HEK293 (cell line): Measurements from ENCODE around the gene FAM180A.

Source experiments
- EGR2 ChIP-seq: fragments of 450-650 bp; formaldehyde crosslinking; IDR thresholded peaks from 2 replicates; pipeline ENCODE4 v1.5.1; 2016; ENCODE audit warnings: low read depth, missing biosample characterization, missing genetic modification characterization
- FEZF1 ChIP-seq: fragments of 450-650 bp; formaldehyde crosslinking; IDR thresholded peaks from 2 replicates; pipeline ENCODE4 v1.5.1; 2016; ENCODE audit warnings: missing biosample characterization, missing genetic modification characterization
- GLIS1 ChIP-seq: fragments of 450-650 bp; formaldehyde crosslinking; IDR thresholded peaks from 2 replicates; pipeline ENCODE4 v1.5.1; 2016; ENCODE audit warnings: missing biosample characterization, missing genetic modification characterization
- MEIS1 ChIP-seq: sonication (generic); formaldehyde crosslinking; IDR thresholded peaks from 2 replicates; pipeline ENCODE4 v1.8.1; 2022; ENCODE audit warnings: missing genetic modification reagents, mild to moderate bottlenecking, borderline replicate concordance
- OVOL3 ChIP-seq: fragments of 450-650 bp; formaldehyde crosslinking; IDR thresholded peaks from 2 replicates; pipeline ENCODE4 v1.5.1; 2016; ENCODE audit warnings: missing biosample characterization, missing genetic modification characterization
- SCRT1 ChIP-seq: fragments of 450-650 bp; formaldehyde crosslinking; IDR thresholded peaks from 2 replicates; pipeline ENCODE4 v1.5.1; 2016; ENCODE audit warnings: missing biosample characterization, missing genetic modification characterization, borderline replicate concordance
- WT1 ChIP-seq: fragments of 450-650 bp; formaldehyde crosslinking; IDR thresholded peaks from 2 replicates; pipeline ENCODE4 v1.5.1; 2016; ENCODE audit warnings: missing biosample characterization, missing genetic modification characterization
- ZBTB17 ChIP-seq: fragments of 450-650 bp; formaldehyde crosslinking; IDR thresholded peaks from 2 replicates; pipeline ENCODE4 v1.5.1; 2016; ENCODE audit warnings: missing biosample characterization, missing genetic modification characterization
- ZBTB44 ChIP-seq: fragments of 450-650 bp; IDR thresholded peaks from 2 replicates; pipeline ENCODE4 v1.5.1; 2018; ENCODE audit warnings: missing biosample characterization, mild to moderate bottlenecking, missing genetic modification characterization
- ZBTB48 ChIP-seq: fragments of 450-650 bp; formaldehyde crosslinking; IDR thresholded peaks from 2 replicates; pipeline ENCODE4 v1.5.1; 2016; ENCODE audit warnings: missing biosample characterization, missing genetic modification characterization
- ZBTB8A ChIP-seq: fragments of 450-650 bp; formaldehyde crosslinking; IDR thresholded peaks from 2 replicates; pipeline ENCODE4 v1.5.1; 2016; ENCODE audit warnings: missing biosample characterization, missing genetic modification characterization
- ZNF133 ChIP-seq: fragments of 450-650 bp; formaldehyde crosslinking; IDR thresholded peaks from 2 replicates; pipeline ENCODE4 v1.5.1; 2016; ENCODE audit warnings: missing biosample characterization, missing genetic modification characterization
- ZNF140 ChIP-seq: fragments of 450-650 bp; formaldehyde crosslinking; IDR thresholded peaks from 2 replicates; pipeline ENCODE4 v1.5.1; 2016; ENCODE audit warnings: missing biosample characterization, missing genetic modification characterization
- ZNF175 ChIP-seq: fragments of 450-650 bp; formaldehyde crosslinking; IDR thresholded peaks from 2 replicates; pipeline ENCODE4 v1.5.1; 2016; ENCODE audit warnings: missing biosample characterization, missing genetic modification characterization
- ZNF184 ChIP-seq: fragments of 450-650 bp; IDR thresholded peaks from 2 replicates; pipeline ENCODE4 v1.5.1; 2018; ENCODE audit warnings: missing biosample characterization, mild to moderate bottlenecking, missing genetic modification characterization
- ZNF214 ChIP-seq: fragments of 450-650 bp; formaldehyde crosslinking; IDR thresholded peaks from 2 replicates; pipeline ENCODE4 v1.5.1; 2017; ENCODE audit warnings: missing biosample characterization, mild to moderate bottlenecking, missing genetic modification characterization, borderline replicate concordance
- ZNF223 ChIP-seq: fragments of 450-650 bp; formaldehyde crosslinking; IDR thresholded peaks from 2 replicates; pipeline ENCODE4 v1.5.1; 2016; ENCODE audit warnings: missing biosample characterization, missing genetic modification characterization
- ZNF26 ChIP-seq: fragments of 450-650 bp; formaldehyde crosslinking; IDR thresholded peaks from 2 replicates; pipeline ENCODE4 v1.5.1; 2016; ENCODE audit warnings: missing biosample characterization, missing genetic modification characterization
- ZNF280C ChIP-seq: fragments of 450-650 bp; formaldehyde crosslinking; IDR thresholded peaks from 2 replicates; pipeline ENCODE4 v1.5.1; 2016; ENCODE audit warnings: missing biosample characterization, missing genetic modification characterization
- ZNF311 ChIP-seq: fragments of 450-650 bp; formaldehyde crosslinking; IDR thresholded peaks from 2 replicates; pipeline ENCODE4 v1.5.1; 2017; ENCODE audit warnings: missing biosample characterization, missing genetic modification characterization, borderline replicate concordance
- ZNF350 ChIP-seq: fragments of 450-650 bp; formaldehyde crosslinking; IDR thresholded peaks from 2 replicates; pipeline ENCODE4 v1.5.0; 2017; ENCODE audit warnings: missing biosample characterization, mild to moderate bottlenecking, missing genetic modification characterization
- ZNF555 ChIP-seq: fragments of 450-650 bp; formaldehyde crosslinking; conservative IDR thresholded peaks from 2 replicates; pipeline ENCODE4 v1.5.1; 2017; ENCODE audit warnings: missing biosample characterization, mild to moderate bottlenecking, missing genetic modification characterization, inconsistent platforms
- ZNF560 ChIP-seq: fragments of 450-650 bp; formaldehyde crosslinking; IDR thresholded peaks from 2 replicates; pipeline ENCODE4 v1.5.1; 2017; ENCODE audit warnings: missing biosample characterization, missing genetic modification characterization, borderline replicate concordance
- ZNF670 ChIP-seq: fragments of 450-650 bp; formaldehyde crosslinking; IDR thresholded peaks from 2 replicates; pipeline ENCODE4 v1.5.1; 2016; ENCODE audit warnings: missing biosample characterization, missing genetic modification characterization, low read depth
- ZNF747 ChIP-seq: fragments of 450-650 bp; formaldehyde crosslinking; IDR thresholded peaks from 2 replicates; pipeline ENCODE4 v1.5.1; 2016; ENCODE audit warnings: missing biosample characterization, missing genetic modification characterization
- ZNF76 ChIP-seq: fragments of 450-650 bp; formaldehyde crosslinking; IDR thresholded peaks from 2 replicates; pipeline ENCODE4; 2016; ENCODE audit warnings: low read depth, missing biosample characterization, missing genetic modification characterization, borderline replicate concordance
- ZNF768 ChIP-seq: fragments of 450-650 bp; formaldehyde crosslinking; IDR thresholded peaks from 2 replicates; pipeline ENCODE4 v1.5.1; 2018; ENCODE audit warnings: missing biosample characterization, mild to moderate bottlenecking, missing genetic modification characterization
- ZSCAN16 ChIP-seq: fragments of 450-650 bp; formaldehyde crosslinking; IDR thresholded peaks from 2 replicates; pipeline ENCODE4 v1.5.1; 2016; ENCODE audit warnings: missing biosample characterization, missing genetic modification characterization
- TF ChIP-seq, protein P1 (sequence below): sonication (generic); formaldehyde crosslinking; IDR thresholded peaks from 2 replicates; pipeline ENCODE4 v1.8.1; 2022; ENCODE audit warnings: mild to moderate bottlenecking, moderate library complexity, missing genetic modification reagents
- TF ChIP-seq, protein P2 (sequence below): fragments of 450-650 bp; formaldehyde crosslinking; IDR thresholded peaks from 2 replicates; pipeline ENCODE4 v1.5.1; 2016; ENCODE audit warnings: missing biosample characterization, missing genetic modification characterization
- TF ChIP-seq, protein P3 (sequence below): fragments of 450-650 bp; formaldehyde crosslinking; IDR thresholded peaks from 2 replicates; pipeline ENCODE4 v1.5.1; 2016; ENCODE audit warnings: missing biosample characterization, missing genetic modification characterization

The FAM180A gene

DNA sequence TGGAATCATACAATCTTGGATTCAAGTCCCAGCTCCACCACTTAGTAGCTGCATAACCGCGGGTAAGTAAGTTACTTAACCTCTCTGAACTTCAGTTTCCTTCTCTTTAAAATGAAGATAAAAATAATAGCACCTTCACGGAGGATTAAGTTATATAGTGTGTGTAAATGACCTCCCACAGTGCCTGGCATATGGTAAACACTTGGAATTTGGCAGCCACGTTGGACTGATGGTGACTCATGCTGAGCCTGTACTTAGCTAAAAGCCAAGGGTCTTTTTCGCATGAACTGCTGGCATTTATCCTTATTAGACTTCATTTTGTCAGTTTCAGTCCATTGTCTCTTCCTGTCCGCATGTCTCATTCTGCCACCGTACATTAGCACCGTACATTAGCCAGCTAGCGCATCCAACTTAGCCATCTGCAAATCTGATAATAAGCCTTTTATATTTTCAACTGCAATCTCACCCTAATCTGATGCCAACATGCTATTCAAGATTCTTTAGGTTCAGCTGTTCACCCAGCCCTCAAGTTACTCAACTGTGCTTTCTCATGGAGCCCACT, 31.9 kb downstream of the FAM180A start (continued):
- no peak for TF ChIP-seq ZNF280C (tag by site-specific recombination)
- peak; percentile 100 for TF ChIP-seq FEZF1 (tag by site-specific recombination)
- no peak for TF ChIP-seq ZNF560 (tag by site-specific recombination)
- TF ChIP-seq, protein P1, sequence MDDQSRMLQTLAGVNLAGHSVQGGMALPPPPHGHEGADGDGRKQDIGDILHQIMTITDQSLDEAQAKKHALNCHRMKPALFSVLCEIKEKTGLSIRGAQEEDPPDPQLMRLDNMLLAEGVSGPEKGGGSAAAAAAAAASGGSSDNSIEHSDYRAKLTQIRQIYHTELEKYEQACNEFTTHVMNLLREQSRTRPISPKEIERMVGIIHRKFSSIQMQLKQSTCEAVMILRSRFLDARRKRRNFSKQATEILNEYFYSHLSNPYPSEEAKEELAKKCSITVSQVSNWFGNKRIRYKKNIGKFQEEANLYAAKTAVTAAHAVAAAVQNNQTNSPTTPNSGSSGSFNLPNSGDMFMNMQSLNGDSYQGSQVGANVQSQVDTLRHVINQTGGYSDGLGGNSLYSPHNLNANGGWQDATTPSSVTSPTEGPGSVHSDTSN, result no peak
- no peak; the same call in 1 of the 2 replicates for TF ChIP-seq ZNF768 (tag by site-specific recombination)
- TF ChIP-seq, protein P2, sequence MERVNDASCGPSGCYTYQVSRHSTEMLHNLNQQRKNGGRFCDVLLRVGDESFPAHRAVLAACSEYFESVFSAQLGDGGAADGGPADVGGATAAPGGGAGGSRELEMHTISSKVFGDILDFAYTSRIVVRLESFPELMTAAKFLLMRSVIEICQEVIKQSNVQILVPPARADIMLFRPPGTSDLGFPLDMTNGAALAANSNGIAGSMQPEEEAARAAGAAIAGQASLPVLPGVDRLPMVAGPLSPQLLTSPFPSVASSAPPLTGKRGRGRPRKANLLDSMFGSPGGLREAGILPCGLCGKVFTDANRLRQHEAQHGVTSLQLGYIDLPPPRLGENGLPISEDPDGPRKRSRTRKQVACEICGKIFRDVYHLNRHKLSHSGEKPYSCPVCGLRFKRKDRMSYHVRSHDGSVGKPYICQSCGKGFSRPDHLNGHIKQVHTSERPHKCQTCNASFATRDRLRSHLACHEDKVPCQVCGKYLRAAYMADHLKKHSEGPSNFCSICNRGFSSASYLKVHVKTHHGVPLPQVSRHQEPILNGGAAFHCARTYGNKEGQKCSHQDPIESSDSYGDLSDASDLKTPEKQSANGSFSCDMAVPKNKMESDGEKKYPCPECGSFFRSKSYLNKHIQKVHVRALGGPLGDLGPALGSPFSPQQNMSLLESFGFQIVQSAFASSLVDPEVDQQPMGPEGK, result no peak; the same call in none of the 2 replicates
- no peak for TF ChIP-seq MEIS1 (CRISPR knock-in tag)
- peak; percentile 67; the same call in 1 of the 2 replicates for TF ChIP-seq SCRT1
- no peak for TF ChIP-seq EGR2 (tag by site-specific recombination)
- no peak for TF ChIP-seq ZNF26 (tag by site-specific recombination)
- no peak for TF ChIP-seq ZNF184 (tag by site-specific recombination)
- TF ChIP-seq ZNF214 (tag by site-specific recombination), result no peak
- TF ChIP-seq ZNF350, result no peak
- peak; percentile 96 for TF ChIP-seq OVOL3 (tag by site-specific recombination)
- no peak for TF ChIP-seq ZBTB48
- TF ChIP-seq ZNF223, result no peak
- no peak for TF ChIP-seq ZNF747 (tag by site-specific recombination)
- no peak for TF ChIP-seq ZNF555 (tag by site-specific recombination)
- TF ChIP-seq ZSCAN16, result no peak
- no peak for TF ChIP-seq ZNF311 (tag by site-specific recombination)
- peak; percentile 69 for TF ChIP-seq WT1 (tag by site-specific recombination)
- TF ChIP-seq ZNF175 (tag by site-specific recombination), result no peak
- no peak for TF ChIP-seq ZNF76 (tag by site-specific recombination)
- TF ChIP-seq, protein P3, sequence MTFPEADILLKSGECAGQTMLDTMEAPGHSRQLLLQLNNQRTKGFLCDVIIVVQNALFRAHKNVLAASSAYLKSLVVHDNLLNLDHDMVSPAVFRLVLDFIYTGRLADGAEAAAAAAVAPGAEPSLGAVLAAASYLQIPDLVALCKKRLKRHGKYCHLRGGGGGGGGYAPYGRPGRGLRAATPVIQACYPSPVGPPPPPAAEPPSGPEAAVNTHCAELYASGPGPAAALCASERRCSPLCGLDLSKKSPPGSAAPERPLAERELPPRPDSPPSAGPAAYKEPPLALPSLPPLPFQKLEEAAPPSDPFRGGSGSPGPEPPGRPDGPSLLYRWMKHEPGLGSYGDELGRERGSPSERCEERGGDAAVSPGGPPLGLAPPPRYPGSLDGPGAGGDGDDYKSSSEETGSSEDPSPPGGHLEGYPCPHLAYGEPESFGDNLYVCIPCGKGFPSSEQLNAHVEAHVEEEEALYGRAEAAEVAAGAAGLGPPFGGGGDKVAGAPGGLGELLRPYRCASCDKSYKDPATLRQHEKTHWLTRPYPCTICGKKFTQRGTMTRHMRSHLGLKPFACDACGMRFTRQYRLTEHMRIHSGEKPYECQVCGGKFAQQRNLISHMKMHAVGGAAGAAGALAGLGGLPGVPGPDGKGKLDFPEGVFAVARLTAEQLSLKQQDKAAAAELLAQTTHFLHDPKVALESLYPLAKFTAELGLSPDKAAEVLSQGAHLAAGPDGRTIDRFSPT (tag by site-specific recombination), result 0 out of 2 replicates have a peak, but pooled peaks have one; percentile 23
- peak; percentile 79 for TF ChIP-seq ZBTB17 (tag by site-specific recombination)
- TF ChIP-seq ZNF133 (tag by site-specific recombination), result no peak
- no peak for TF ChIP-seq ZNF670 (tag by site-specific recombination)
- TF ChIP-seq ZBTB8A (tag by site-specific recombination), result peak; percentile 80
- peak; percentile 99 for TF ChIP-seq GLIS1 (tag by site-specific recombination)
- TF ChIP-seq ZBTB44, result peak; percentile 95
- no peak for TF ChIP-seq ZNF140
